ENCODE data around the gene TOMM20.
"Not testable (repeated sequence)": the region's sequence is repeated elsewhere in the genome, so short reads cannot be mapped to it uniquely, and the experiment has no call there.

Gene TOMM20

GRCh38 chr1:235077571-235078479 lies 50.8 kb downstream of the TOMM20 start:
- Histone ChIP-seq H3K4me1 (ENCODE audit: control insufficient read depth, insufficient read depth, low read length) (peaks cover 16% of the 10 kb centered on the region), H3K27me3 (ENCODE audit: control insufficient read depth, insufficient read depth, low read length) (no peaks in the 10 kb centered on the region), H3K4me3 (ENCODE audit: low read depth, low read length) (no peak overlapping the region), H3K36me3 (ENCODE audit: control insufficient read depth, insufficient read depth, low read length) (no peaks in the 10 kb centered on the region), H3K9me3 (ENCODE audit: control insufficient read depth, insufficient read depth, low read length) (no peaks in the 10 kb centered on the region; the same call in 1 of the 2 replicates), H3K9ac (ENCODE audit: low read depth, low read length) (no peak overlapping the region), H3K27ac (ENCODE audit: low read depth, low read length) (no peak overlapping the region)

- H3K9ac ChIP-seq (ENCODE audit: low read depth, low read length): no peak overlapping the region
- H3K27me3 ChIP-seq (ENCODE audit: control insufficient read depth, insufficient read depth, low read length): no peaks in the 10 kb centered on the region
- H3K4me1 ChIP-seq (ENCODE audit: control insufficient read depth, insufficient read depth, low read length): peaks cover 16% of the 10 kb centered on the region
- H3K9me3 ChIP-seq (ENCODE audit: control insufficient read depth, insufficient read depth, low read length): no peaks in the 10 kb centered on the region; the same call in 1 of the 2 replicates
- H3K4me3 ChIP-seq (ENCODE audit: low read depth, low read length): no peak overlapping the region
- no peaks in the 10 kb centered on the region for H3K36me3 ChIP-seq (ENCODE audit: control insufficient read depth, insufficient read depth, low read length)
- no peak overlapping the region for H3K27ac ChIP-seq (ENCODE audit: low read depth, low read length)
Measured at GRCh38 chr1:235077163-235077540, 51.5 kb downstream of the TOMM20 start.

GRCh38 chr1:235076504-235077162 lies 52.0 kb downstream of the TOMM20 start:
- Histone ChIP-seq H3K27ac (ENCODE audit: low read depth, low read length) (no peak overlapping the region), H3K4me1 (ENCODE audit: control insufficient read depth, insufficient read depth, low read length) (peaks cover 16% of the 10 kb centered on the region)

GRCh38 chr1:235075777-235076308 lies 52.8 kb downstream of the TOMM20 start:
- Histone ChIP-seq H3K4me1 (ENCODE audit: control insufficient read depth, insufficient read depth, low read length) (peaks cover 16% of the 10 kb centered on the region), H3K27ac (ENCODE audit: low read depth, low read length) (no peak overlapping the region), H3K9ac (ENCODE audit: low read depth, low read length) (no peak overlapping the region)

More at GRCh38 chr1:235076504-235077162, 52.0 kb downstream of the TOMM20 start:
- H3K36me3 ChIP-seq (ENCODE audit: control insufficient read depth, insufficient read depth, low read length): no peaks in the 10 kb centered on the region
- H3K27me3 ChIP-seq (ENCODE audit: control insufficient read depth, insufficient read depth, low read length): no peaks in the 10 kb centered on the region
- no peak overlapping the region for H3K4me3 ChIP-seq (ENCODE audit: low read depth, low read length)
- no peaks in the 10 kb centered on the region; the same call in 1 of the 2 replicates for H3K9me3 ChIP-seq (ENCODE audit: control insufficient read depth, insufficient read depth, low read length)
- H3K9ac ChIP-seq (ENCODE audit: low read depth, low read length): no peak overlapping the region

GRCh38 chr1:235075048-235075776 lies 53.4 kb downstream of the TOMM20 start:
- no peak overlapping the region for H3K9ac ChIP-seq (ENCODE audit: low read depth, low read length)
- no peaks in the 10 kb centered on the region for H3K27me3 ChIP-seq (ENCODE audit: control insufficient read depth, insufficient read depth, low read length)
- H3K9me3 ChIP-seq (ENCODE audit: control insufficient read depth, insufficient read depth, low read length): no peaks in the 10 kb centered on the region; the same call in 1 of the 2 replicates
- H3K4me1 ChIP-seq (ENCODE audit: control insufficient read depth, insufficient read depth, low read length): peaks cover 16% of the 10 kb centered on the region
- H3K36me3 ChIP-seq (ENCODE audit: control insufficient read depth, insufficient read depth, low read length): no peaks in the 10 kb centered on the region
- H3K4me3 ChIP-seq (ENCODE audit: low read depth, low read length): no peak overlapping the region
- peak overlapping the region; percentile 42 for H3K27ac ChIP-seq (ENCODE audit: low read depth, low read length)

More at GRCh38 chr1:235075777-235076308, 52.8 kb downstream of the TOMM20 start:
- Histone ChIP-seq H3K4me3 (ENCODE audit: low read depth, low read length) (no peak overlapping the region), H3K27me3 (ENCODE audit: control insufficient read depth, insufficient read depth, low read length) (no peaks in the 10 kb centered on the region), H3K9me3 (ENCODE audit: control insufficient read depth, insufficient read depth, low read length) (no peaks in the 10 kb centered on the region; the same call in 1 of the 2 replicates), H3K36me3 (ENCODE audit: control insufficient read depth, insufficient read depth, low read length) (no peaks in the 10 kb centered on the region)

- H3K36me3 ChIP-seq (ENCODE audit: control insufficient read depth, insufficient read depth, low read length): no peaks in the 10 kb centered on the region
- H3K4me1 ChIP-seq (ENCODE audit: control insufficient read depth, insufficient read depth, low read length): peaks cover 15% of the 10 kb centered on the region
- H3K9ac ChIP-seq (ENCODE audit: low read depth, low read length): no peak overlapping the region
- no peak overlapping the region for H3K4me3 ChIP-seq (ENCODE audit: low read depth, low read length)
- peak overlapping the region; percentile 42 for H3K27ac ChIP-seq (ENCODE audit: low read depth, low read length)
- H3K9me3 ChIP-seq (ENCODE audit: control insufficient read depth, insufficient read depth, low read length): no peaks in the 10 kb centered on the region; the same call in 1 of the 2 replicates
- no peaks in the 10 kb centered on the region for H3K27me3 ChIP-seq (ENCODE audit: control insufficient read depth, insufficient read depth, low read length)
Measured at GRCh38 chr1:235074523-235075047, 54.1 kb downstream of the TOMM20 start.

- Histone ChIP-seq H3K9me3 (ENCODE audit: control insufficient read depth, insufficient read depth, low read length) (no peaks in the 10 kb centered on the region; the same call in 1 of the 2 replicates), H3K36me3 (ENCODE audit: control insufficient read depth, insufficient read depth, low read length) (no peaks in the 10 kb centered on the region), H3K4me3 (ENCODE audit: low read depth, low read length) (no peak overlapping the region), H3K4me1 (ENCODE audit: control insufficient read depth, insufficient read depth, low read length) (peaks cover 10% of the 10 kb centered on the region), H3K27ac (ENCODE audit: low read depth, low read length) (peak overlapping the region; percentile 42), H3K27me3 (ENCODE audit: control insufficient read depth, insufficient read depth, low read length) (no peaks in the 10 kb centered on the region), H3K9ac (ENCODE audit: low read depth, low read length) (no peak overlapping the region)
Measured at GRCh38 chr1:235073968-235074522, 54.6 kb downstream of the TOMM20 start.

GRCh38 chr1:235073331-235073967 lies 55.2 kb downstream of the TOMM20 start:
- H3K9ac ChIP-seq (ENCODE audit: low read depth, low read length): no peak overlapping the region

GRCh38 chr1:235072577-235072976 lies 56.1 kb downstream of the TOMM20 start:
- H3K4me1 ChIP-seq (ENCODE audit: control insufficient read depth, insufficient read depth, low read length); H3K9ac ChIP-seq (ENCODE audit: low read depth, low read length); H3K36me3 ChIP-seq (ENCODE audit: control insufficient read depth, insufficient read depth, low read length); H3K27ac ChIP-seq (ENCODE audit: low read depth, low read length); H3K9me3 ChIP-seq (ENCODE audit: control insufficient read depth, insufficient read depth, low read length); H3K27me3 ChIP-seq (ENCODE audit: control insufficient read depth, insufficient read depth, low read length); H3K4me3 ChIP-seq (ENCODE audit: low read depth, low read length): not testable (repeated sequence)

More at GRCh38 chr1:235073331-235073967, 55.2 kb downstream of the TOMM20 start:
- H3K4me3 ChIP-seq (ENCODE audit: low read depth, low read length): no peak overlapping the region
- no peaks in the 10 kb centered on the region; the same call in 1 of the 2 replicates for H3K9me3 ChIP-seq (ENCODE audit: control insufficient read depth, insufficient read depth, low read length)
- H3K36me3 ChIP-seq (ENCODE audit: control insufficient read depth, insufficient read depth, low read length): no peaks in the 10 kb centered on the region
- no peak overlapping the region for H3K27ac ChIP-seq (ENCODE audit: low read depth, low read length)
- H3K4me1 ChIP-seq (ENCODE audit: control insufficient read depth, insufficient read depth, low read length): peaks cover 9% of the 10 kb centered on the region
- no peaks in the 10 kb centered on the region for H3K27me3 ChIP-seq (ENCODE audit: control insufficient read depth, insufficient read depth, low read length)

- peaks cover 9% of the 10 kb centered on the region for H3K4me1 ChIP-seq (ENCODE audit: control insufficient read depth, insufficient read depth, low read length)
Measured at GRCh38 chr1:235072096-235072495, 56.5 kb downstream of the TOMM20 start.

More at GRCh38 chr1:235072096-235072495, 56.5 kb downstream of the TOMM20 start:
- no peaks in the 10 kb centered on the region for H3K36me3 ChIP-seq (ENCODE audit: control insufficient read depth, insufficient read depth, low read length)
- no peak overlapping the region for H3K4me3 ChIP-seq (ENCODE audit: low read depth, low read length)
- no peak overlapping the region for H3K9ac ChIP-seq (ENCODE audit: low read depth, low read length)
- no peak overlapping the region for H3K27ac ChIP-seq (ENCODE audit: low read depth, low read length)
- no peaks in the 10 kb centered on the region for H3K27me3 ChIP-seq (ENCODE audit: control insufficient read depth, insufficient read depth, low read length)
- H3K9me3 ChIP-seq (ENCODE audit: control insufficient read depth, insufficient read depth, low read length): no peaks in the 10 kb centered on the region
